ENCODE measurements around the gene LRP2. TPM values are rescaled to one million over a fixed set of nuclear protein-coding genes. Genes with fewer than 3 reads are reported as not detected.

Gene LRP2
- total and polyA plus RNA-seq, 2 experiments from 2014 or later = 0.68 to 2.7 TPM

DNA sequence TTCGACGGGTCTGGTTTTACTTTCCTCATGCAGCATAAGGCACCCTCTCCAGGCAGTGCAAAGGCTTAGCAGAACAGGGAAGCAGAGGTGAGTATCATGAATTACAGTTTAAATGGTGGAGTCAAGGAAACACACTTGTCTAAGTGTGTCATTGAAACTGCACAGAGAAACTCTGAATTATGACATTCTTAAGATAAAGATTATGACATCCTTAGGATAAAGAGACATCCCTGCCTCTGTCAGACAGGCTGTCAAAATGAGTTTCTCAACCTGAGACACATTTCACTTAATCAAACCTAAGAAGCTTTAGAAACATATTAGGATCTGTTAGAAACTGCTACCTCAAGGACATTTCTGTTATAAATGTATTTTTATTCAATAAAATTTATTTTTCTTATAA lies 179.8 kb downstream of the LRP2 start:
- ATAC-seq (no peak), DNase-seq (ENCODE audit: low spot score) (no peak)
- no peaks in the 10 kb centered on the region for H3K4me1 ChIP-seq (ENCODE audit: insufficient read depth)
- H3K36me3 ChIP-seq (ENCODE audit: insufficient read depth) = no peaks in the 10 kb centered on the region
- Mint-ChIP-seq H3K9me3 (no peaks in the 10 kb centered on the region), H3K27me3 (ENCODE audit: insufficient read depth, low read depth, poor library complexity) (peaks cover 2% of the 10 kb centered on the region), H3K27ac (no peak overlapping the region), H3K4me3 (no peak overlapping the region), H3K4me1 (no peaks in the 10 kb centered on the region), H3K36me3 (ENCODE audit: low read depth) (no peaks in the 10 kb centered on the region)
- H2AFZ ChIP-seq = no peak overlapping the region; the same call in 1 of the 2 replicates
- H3K4me3 ChIP-seq = no peak overlapping the region
- H3F3A ChIP-seq (replicated peaks; ENCODE audit: low read depth) = no peaks in the 10 kb centered on the region
- no peaks in the 10 kb centered on the region for H3K27me3 ChIP-seq (ENCODE audit: insufficient read depth)
- no peaks in the 10 kb centered on the region for H3K9me2 ChIP-seq (ENCODE audit: insufficient read depth)
- no peaks in the 10 kb centered on the region for H3K79me2 ChIP-seq (replicated peaks; ENCODE audit: insufficient read depth)
- no peak overlapping the region for H3K4me2 ChIP-seq
- H4K20me1 ChIP-seq (replicated peaks; ENCODE audit: insufficient read depth) = no peaks in the 10 kb centered on the region
- TF ChIP-seq EZH2 (IDR thresholded peaks at IDR 0.05; ENCODE audit: low read depth, unreplicated experiment) (no peak), STAT1 (IDR thresholded peaks at IDR 0.05; ENCODE audit: unreplicated experiment) (no peak), EZH2phosphoT487 (IDR thresholded peaks at IDR 0.05; ENCODE audit: unreplicated experiment) (no peak), ZNF331 (CRISPR knock-in tag; IDR thresholded peaks at IDR 0.05; ENCODE audit: low read depth) (no peak), POLR2AphosphoS5 (IDR thresholded peaks at IDR 0.05; ENCODE audit: low read depth) (no peak), CREB1 (CRISPR knock-in tag; IDR thresholded peaks at IDR 0.05; ENCODE audit: low read depth) (no peak), JUNB (IDR thresholded peaks at IDR 0.05; ENCODE audit: unreplicated experiment) (no peak), ZNF114 (CRISPR knock-in tag; IDR thresholded peaks at IDR 0.05) (no peak), NANOG (IDR thresholded peaks at IDR 0.05; ENCODE audit: borderline replicate concordance) (no peak)
- TF ChIP-seq, protein P1, sequence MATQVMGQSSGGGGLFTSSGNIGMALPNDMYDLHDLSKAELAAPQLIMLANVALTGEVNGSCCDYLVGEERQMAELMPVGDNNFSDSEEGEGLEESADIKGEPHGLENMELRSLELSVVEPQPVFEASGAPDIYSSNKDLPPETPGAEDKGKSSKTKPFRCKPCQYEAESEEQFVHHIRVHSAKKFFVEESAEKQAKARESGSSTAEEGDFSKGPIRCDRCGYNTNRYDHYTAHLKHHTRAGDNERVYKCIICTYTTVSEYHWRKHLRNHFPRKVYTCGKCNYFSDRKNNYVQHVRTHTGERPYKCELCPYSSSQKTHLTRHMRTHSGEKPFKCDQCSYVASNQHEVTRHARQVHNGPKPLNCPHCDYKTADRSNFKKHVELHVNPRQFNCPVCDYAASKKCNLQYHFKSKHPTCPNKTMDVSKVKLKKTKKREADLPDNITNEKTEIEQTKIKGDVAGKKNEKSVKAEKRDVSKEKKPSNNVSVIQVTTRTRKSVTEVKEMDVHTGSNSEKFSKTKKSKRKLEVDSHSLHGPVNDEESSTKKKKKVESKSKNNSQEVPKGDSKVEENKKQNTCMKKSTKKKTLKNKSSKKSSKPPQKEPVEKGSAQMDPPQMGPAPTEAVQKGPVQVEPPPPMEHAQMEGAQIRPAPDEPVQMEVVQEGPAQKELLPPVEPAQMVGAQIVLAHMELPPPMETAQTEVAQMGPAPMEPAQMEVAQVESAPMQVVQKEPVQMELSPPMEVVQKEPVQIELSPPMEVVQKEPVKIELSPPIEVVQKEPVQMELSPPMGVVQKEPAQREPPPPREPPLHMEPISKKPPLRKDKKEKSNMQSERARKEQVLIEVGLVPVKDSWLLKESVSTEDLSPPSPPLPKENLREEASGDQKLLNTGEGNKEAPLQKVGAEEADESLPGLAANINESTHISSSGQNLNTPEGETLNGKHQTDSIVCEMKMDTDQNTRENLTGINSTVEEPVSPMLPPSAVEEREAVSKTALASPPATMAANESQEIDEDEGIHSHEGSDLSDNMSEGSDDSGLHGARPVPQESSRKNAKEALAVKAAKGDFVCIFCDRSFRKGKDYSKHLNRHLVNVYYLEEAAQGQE (IDR thresholded peaks at IDR 0.05; ENCODE audit: unreplicated experiment) = no peak
- TF ChIP-seq, protein P2, sequence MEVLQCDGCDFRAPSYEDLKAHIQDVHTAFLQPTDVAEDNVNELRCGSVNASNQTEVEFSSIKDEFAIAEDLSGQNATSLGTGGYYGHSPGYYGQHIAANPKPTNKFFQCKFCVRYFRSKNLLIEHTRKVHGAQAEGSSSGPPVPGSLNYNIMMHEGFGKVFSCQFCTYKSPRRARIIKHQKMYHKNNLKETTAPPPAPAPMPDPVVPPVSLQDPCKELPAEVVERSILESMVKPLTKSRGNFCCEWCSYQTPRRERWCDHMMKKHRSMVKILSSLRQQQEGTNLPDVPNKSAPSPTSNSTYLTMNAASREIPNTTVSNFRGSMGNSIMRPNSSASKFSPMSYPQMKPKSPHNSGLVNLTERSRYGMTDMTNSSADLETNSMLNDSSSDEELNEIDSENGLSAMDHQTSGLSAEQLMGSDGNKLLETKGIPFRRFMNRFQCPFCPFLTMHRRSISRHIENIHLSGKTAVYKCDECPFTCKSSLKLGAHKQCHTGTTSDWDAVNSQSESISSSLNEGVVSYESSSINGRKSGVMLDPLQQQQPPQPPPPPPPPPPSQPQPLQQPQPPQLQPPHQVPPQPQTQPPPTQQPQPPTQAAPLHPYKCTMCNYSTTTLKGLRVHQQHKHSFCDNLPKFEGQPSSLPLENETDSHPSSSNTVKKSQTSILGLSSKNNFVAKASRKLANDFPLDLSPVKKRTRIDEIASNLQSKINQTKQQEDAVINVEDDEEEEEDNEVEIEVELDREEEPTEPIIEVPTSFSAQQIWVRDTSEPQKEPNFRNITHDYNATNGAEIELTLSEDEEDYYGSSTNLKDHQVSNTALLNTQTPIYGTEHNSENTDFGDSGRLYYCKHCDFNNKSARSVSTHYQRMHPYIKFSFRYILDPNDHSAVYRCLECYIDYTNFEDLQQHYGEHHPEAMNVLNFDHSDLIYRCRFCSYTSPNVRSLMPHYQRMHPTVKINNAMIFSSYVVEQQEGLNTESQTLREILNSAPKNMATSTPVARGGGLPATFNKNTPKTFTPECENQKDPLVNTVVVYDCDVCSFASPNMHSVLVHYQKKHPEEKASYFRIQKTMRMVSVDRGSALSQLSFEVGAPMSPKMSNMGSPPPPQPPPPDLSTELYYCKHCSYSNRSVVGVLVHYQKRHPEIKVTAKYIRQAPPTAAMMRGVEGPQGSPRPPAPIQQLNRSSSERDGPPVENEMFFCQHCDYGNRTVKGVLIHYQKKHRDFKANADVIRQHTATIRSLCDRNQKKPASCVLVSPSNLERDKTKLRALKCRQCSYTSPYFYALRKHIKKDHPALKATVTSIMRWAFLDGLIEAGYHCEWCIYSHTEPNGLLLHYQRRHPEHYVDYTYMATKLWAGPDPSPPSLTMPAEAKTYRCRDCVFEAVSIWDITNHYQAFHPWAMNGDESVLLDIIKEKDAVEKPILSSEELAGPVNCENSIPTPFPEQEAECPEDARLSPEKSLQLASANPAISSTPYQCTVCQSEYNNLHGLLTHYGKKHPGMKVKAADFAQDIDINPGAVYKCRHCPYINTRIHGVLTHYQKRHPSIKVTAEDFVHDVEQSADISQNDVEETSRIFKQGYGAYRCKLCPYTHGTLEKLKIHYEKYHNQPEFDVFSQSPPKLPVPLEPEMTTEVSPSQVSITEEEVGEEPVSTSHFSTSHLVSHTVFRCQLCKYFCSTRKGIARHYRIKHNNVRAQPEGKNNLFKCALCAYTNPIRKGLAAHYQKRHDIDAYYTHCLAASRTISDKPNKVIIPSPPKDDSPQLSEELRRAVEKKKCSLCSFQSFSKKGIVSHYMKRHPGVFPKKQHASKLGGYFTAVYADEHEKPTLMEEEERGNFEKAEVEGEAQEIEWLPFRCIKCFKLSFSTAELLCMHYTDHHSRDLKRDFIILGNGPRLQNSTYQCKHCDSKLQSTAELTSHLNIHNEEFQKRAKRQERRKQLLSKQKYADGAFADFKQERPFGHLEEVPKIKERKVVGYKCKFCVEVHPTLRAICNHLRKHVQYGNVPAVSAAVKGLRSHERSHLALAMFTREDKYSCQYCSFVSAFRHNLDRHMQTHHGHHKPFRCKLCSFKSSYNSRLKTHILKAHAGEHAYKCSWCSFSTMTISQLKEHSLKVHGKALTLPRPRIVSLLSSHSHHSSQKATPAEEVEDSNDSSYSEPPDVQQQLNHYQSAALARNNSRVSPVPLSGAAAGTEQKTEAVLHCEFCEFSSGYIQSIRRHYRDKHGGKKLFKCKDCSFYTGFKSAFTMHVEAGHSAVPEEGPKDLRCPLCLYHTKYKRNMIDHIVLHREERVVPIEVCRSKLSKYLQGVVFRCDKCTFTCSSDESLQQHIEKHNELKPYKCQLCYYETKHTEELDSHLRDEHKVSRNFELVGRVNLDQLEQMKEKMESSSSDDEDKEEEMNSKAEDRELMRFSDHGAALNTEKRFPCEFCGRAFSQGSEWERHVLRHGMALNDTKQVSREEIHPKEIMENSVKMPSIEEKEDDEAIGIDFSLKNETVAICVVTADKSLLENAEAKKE (CRISPR knock-in tag; IDR thresholded peaks at IDR 0.05) = no peak
- TF ChIP-seq, protein P3, sequence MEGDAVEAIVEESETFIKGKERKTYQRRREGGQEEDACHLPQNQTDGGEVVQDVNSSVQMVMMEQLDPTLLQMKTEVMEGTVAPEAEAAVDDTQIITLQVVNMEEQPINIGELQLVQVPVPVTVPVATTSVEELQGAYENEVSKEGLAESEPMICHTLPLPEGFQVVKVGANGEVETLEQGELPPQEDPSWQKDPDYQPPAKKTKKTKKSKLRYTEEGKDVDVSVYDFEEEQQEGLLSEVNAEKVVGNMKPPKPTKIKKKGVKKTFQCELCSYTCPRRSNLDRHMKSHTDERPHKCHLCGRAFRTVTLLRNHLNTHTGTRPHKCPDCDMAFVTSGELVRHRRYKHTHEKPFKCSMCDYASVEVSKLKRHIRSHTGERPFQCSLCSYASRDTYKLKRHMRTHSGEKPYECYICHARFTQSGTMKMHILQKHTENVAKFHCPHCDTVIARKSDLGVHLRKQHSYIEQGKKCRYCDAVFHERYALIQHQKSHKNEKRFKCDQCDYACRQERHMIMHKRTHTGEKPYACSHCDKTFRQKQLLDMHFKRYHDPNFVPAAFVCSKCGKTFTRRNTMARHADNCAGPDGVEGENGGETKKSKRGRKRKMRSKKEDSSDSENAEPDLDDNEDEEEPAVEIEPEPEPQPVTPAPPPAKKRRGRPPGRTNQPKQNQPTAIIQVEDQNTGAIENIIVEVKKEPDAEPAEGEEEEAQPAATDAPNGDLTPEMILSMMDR (conservative IDR thresholded peaks at IDR 0.05; ENCODE audit: low read depth in 2 of 2) = no peak
- TF ChIP-seq, protein P4, sequence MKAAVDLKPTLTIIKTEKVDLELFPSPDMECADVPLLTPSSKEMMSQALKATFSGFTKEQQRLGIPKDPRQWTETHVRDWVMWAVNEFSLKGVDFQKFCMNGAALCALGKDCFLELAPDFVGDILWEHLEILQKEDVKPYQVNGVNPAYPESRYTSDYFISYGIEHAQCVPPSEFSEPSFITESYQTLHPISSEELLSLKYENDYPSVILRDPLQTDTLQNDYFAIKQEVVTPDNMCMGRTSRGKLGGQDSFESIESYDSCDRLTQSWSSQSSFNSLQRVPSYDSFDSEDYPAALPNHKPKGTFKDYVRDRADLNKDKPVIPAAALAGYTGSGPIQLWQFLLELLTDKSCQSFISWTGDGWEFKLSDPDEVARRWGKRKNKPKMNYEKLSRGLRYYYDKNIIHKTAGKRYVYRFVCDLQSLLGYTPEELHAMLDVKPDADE (IDR thresholded peaks at IDR 0.05) = no peak
- H3K27ac ChIP-seq (ENCODE audit: low read depth) = no peak overlapping the region

Data from GM23338 (cell line).